HepG2 (cell line): Measurements from ENCODE around the gene PEX10. TPM values are rescaled to one million over a fixed set of nuclear protein-coding genes. Genes with fewer than 3 reads are reported as not detected.

Source experiments
- HNRNPLL ChIP-seq: fragments of 200-400 bp; formaldehyde crosslinking; IDR thresholded peaks from 2 replicates; pipeline ENCODE4 v1.6.1; 2017; ENCODE audit warnings: mild to moderate bottlenecking, low read depth, low read length; ENCODE audit not compliant: poor library complexity, severe bottlenecking
- MBNL3 ChIP-seq: fragments of 250-450 bp; sonication (Bioruptor Pico); conservative IDR thresholded peaks from 2 replicates; pipeline ENCODE4 v1.8.0; 2022; ENCODE audit warnings: mild to moderate bottlenecking, inconsistent platforms
- MIXL1 ChIP-seq: IDR thresholded peaks from 2 replicates; pipeline ENCODE4 v1.6.1; 2016
- SALL1 ChIP-seq: sonication (generic); formaldehyde crosslinking; IDR thresholded peaks from 2 replicates; pipeline ENCODE4 v1.8.0; 2022; ENCODE audit warnings: mild to moderate bottlenecking, missing genetic modification reagents
- SRY ChIP-seq: sonication (generic); formaldehyde crosslinking; IDR thresholded peaks from 2 replicates; pipeline ENCODE4 v1.8.0; 2022; ENCODE audit warnings: mild to moderate bottlenecking, missing genetic modification reagents
- TCF12 ChIP-seq, 2 experiments: fragments of 450-650 bp in 1 of 2; sonication (generic) in 1 of 2; formaldehyde crosslinking in 1 of 2; IDR thresholded peaks; 2 replicates each; pipeline versions ENCODE4 v1.6.1 to v1.8.0; 2017 to 2022; ENCODE audit warnings: antibody characterized with exemption in 1 of 2, mild to moderate bottlenecking in 1 of 2, missing genetic modification reagents in 1 of 2, moderate library complexity in 1 of 2
- THAP8 ChIP-seq: sonication (generic); formaldehyde crosslinking; IDR thresholded peaks from 2 replicates; pipeline ENCODE4 v1.5.1; 2020; ENCODE audit warnings: missing genetic modification reagents, mild to moderate bottlenecking, borderline replicate concordance
- THYN1 ChIP-seq: sonication (generic); formaldehyde crosslinking; IDR thresholded peaks from 2 replicates; pipeline ENCODE4 v1.8.1; 2023; ENCODE audit warnings: low read depth, mild to moderate bottlenecking, moderate library complexity, missing genetic modification reagents, borderline replicate concordance
- UBTF ChIP-seq: sonication (generic); formaldehyde crosslinking; IDR thresholded peaks from 2 replicates; pipeline ENCODE4 v1.4.0; 2020; ENCODE audit warnings: mild to moderate bottlenecking, missing genetic modification reagents
- WIZ ChIP-seq: sonication (generic); formaldehyde crosslinking; IDR thresholded peaks from 2 replicates; pipeline ENCODE4 v1.5.1; 2020; ENCODE audit warnings: mild to moderate bottlenecking, missing genetic modification reagents
- ZBTB42 ChIP-seq: sonication (generic); formaldehyde crosslinking; IDR thresholded peaks from 2 replicates; pipeline ENCODE4 v1.5.0; 2020; ENCODE audit warnings: mild to moderate bottlenecking, missing genetic modification reagents
- ZNF3 ChIP-seq: IDR thresholded peaks from 2 replicates; pipeline ENCODE4 v1.7.0; 2017; ENCODE audit warnings: inconsistent platforms
- ZNF354B ChIP-seq: sonication (generic); formaldehyde crosslinking; IDR thresholded peaks from 2 replicates; pipeline ENCODE4 v1.8.0; 2022; ENCODE audit warnings: mild to moderate bottlenecking, missing genetic modification reagents
- ZNF446 ChIP-seq: sonication (generic); formaldehyde crosslinking; IDR thresholded peaks from 2 replicates; pipeline ENCODE4 v1.5.0; 2020; ENCODE audit warnings: mild to moderate bottlenecking, missing genetic modification reagents
- ZNF546 ChIP-seq: sonication (generic); formaldehyde crosslinking; conservative IDR thresholded peaks from 2 replicates; pipeline ENCODE4 v1.8.1; 2023; ENCODE audit warnings: mild to moderate bottlenecking, missing genetic modification reagents
- polyA plus RNA-seq, 8 experiments: library from polyadenylated mRNA; depleted of rRNA in 3 of 8; stranded (reverse) in 7 of 8; unstranded in 1 of 8; fragments of >200 nt; fragmentation: Illumina TruSeq in 4 of 8; extraction: Trizol in 4 of 8; gene quantifications; 2 replicates each; pipeline versions ENCODE4 v1.2.1 to v1.2.3, GENCODE V29; 2011 to 2016; ENCODE audit warnings: low read depth in 4 of 8, missing spikeins in 1 of 8, mixed read lengths in 1 of 8; ENCODE audit not compliant: insufficient read depth in 1 of 8
- total RNA-seq, 5 experiments: library from RNA; depleted of rRNA; stranded (reverse); fragments of >200 nt; fragmentation: Illumina TruSeq; extraction: Trizol; gene quantifications; 2 replicates each; pipeline ENCODE4 v1.2.3, GENCODE V29; 2016; ENCODE audit warnings: low read depth in 1 of 5
- TF ChIP-seq, protein P1 (sequence below): sonication (generic); formaldehyde crosslinking; IDR thresholded peaks from one replicate; pipeline ENCODE4 v1.5.1; 2020; ENCODE audit warnings: mild to moderate bottlenecking, missing genetic modification reagents; ENCODE audit errors: not compliant biosample characterization
- TF ChIP-seq, protein P2 (sequence below): sonication (generic); formaldehyde crosslinking; IDR thresholded peaks from 2 replicates; pipeline ENCODE4 v1.4.0; 2020; ENCODE audit warnings: low read depth, mild to moderate bottlenecking, missing genetic modification reagents

PEX10 gene
- total and polyA plus RNA-seq, 2 of the 13 experiments (the other 11 are each of a cell fraction or from before 2014, with no cell fraction given): 16.1 to 39.6 TPM

GRCh38 chr1:2384130-2384860 is 28.1 kb downstream of the PEX10 start (continued):
- TF ChIP-seq, protein P1, sequence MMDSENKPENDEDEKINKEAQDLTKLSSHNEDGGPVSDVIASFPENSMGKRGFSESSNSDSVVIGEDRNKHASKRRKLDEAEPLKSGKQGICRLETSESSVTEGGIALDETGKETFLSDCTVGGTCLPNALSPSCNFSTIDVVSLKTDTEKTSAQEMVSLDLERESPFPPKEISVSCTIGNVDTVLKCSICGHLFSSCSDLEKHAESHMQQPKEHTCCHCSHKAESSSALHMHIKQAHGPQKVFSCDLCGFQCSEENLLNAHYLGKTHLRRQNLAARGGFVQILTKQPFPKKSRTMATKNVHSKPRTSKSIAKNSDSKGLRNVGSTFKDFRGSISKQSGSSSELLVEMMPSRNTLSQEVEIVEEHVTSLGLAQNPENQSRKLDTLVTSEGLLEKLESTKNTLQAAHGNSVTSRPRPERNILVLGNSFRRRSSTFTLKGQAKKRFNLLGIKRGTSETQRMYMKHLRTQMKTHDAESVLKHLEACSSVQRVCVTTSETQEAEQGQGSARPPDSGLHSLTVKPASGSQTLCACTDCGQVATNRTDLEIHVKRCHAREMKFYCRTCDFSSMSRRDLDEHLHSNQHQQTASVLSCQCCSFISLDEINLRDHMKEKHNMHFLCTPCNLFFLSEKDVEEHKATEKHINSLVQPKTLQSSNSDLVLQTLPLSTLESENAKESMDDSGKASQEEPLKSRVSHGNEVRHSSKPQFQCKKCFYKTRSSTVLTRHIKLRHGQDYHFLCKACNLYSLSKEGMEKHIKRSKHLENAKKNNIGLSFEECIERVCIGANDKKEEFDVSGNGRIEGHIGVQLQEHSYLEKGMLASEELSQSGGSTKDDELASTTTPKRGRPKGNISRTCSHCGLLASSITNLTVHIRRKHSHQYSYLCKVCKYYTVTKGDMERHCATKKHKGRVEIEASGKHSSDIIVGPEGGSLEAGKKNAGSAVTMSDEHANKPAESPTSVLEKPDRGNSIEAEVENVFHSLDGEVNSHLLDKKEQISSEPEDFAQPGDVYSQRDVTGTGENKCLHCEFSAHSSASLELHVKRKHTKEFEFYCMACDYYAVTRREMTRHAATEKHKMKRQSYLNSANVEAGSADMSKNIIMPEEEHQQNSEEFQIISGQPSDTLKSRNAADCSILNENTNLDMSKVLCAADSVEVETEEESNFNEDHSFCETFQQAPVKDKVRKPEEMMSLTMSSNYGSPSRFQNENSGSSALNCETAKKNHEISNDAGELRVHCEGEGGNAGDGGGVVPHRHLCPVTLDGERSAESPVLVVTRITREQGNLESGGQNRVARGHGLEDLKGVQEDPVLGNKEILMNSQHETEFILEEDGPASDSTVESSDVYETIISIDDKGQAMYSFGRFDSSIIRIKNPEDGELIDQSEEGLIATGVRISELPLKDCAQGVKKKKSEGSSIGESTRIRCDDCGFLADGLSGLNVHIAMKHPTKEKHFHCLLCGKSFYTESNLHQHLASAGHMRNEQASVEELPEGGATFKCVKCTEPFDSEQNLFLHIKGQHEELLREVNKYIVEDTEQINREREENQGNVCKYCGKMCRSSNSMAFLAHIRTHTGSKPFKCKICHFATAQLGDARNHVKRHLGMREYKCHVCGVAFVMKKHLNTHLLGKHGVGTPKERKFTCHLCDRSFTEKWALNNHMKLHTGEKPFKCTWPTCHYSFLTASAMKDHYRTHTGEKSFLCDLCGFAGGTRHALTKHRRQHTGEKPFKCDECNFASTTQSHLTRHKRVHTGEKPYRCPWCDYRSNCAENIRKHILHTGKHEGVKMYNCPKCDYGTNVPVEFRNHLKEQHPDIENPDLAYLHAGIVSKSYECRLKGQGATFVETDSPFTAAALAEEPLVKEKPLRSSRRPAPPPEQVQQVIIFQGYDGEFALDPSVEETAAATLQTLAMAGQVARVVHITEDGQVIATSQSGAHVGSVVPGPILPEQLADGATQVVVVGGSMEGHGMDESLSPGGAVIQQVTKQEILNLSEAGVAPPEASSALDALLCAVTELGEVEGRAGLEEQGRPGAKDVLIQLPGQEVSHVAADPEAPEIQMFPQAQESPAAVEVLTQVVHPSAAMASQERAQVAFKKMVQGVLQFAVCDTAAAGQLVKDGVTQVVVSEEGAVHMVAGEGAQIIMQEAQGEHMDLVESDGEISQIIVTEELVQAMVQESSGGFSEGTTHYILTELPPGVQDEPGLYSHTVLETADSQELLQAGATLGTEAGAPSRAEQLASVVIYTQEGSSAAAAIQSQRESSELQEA (CRISPR knock-in tag): no peak
- TF ChIP-seq ZNF3 (CRISPR knock-in tag) (no peak), HNRNPLL (no peak), MBNL3 (CRISPR knock-in tag) (no peak), TCF12 (IDR thresholded peaks at IDR 0.05) (no peak), TCF12 (CRISPR knock-in tag; IDR thresholded peaks at IDR 0.05) (no peak), ZBTB42 (no peak), ZNF354B (CRISPR knock-in tag) (no peak), UBTF (CRISPR knock-in tag) (no peak), SRY (CRISPR knock-in tag) (no peak), MIXL1 (no peak), ZNF446 (CRISPR knock-in tag) (no peak), ZNF546 (no peak), SALL1 (CRISPR knock-in tag) (peak; percentile 67), WIZ (CRISPR knock-in tag) (no peak), THAP8 (no peak), THYN1 (CRISPR knock-in tag) (no peak)
- TF ChIP-seq, protein P2, sequence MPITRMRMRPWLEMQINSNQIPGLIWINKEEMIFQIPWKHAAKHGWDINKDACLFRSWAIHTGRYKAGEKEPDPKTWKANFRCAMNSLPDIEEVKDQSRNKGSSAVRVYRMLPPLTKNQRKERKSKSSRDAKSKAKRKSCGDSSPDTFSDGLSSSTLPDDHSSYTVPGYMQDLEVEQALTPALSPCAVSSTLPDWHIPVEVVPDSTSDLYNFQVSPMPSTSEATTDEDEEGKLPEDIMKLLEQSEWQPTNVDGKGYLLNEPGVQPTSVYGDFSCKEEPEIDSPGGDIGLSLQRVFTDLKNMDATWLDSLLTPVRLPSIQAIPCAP: no peak
